D721Med (cell line): ENCODE results near the gene YOD1.

Source experiments
- DNase-seq: peaks from one replicate; pipeline ENCODE4 v3.0.0; 2011; ENCODE audit warnings: low spot score; ENCODE audit not compliant: insufficient read length
- FAIRE-seq: peaks from 2 replicates; lab custom pipeline; 2011; peaks lifted over from hg19 to GRCh38; lab: Jason Lieb, UNC
- TF ChIP-seq, protein P1 (sequence below): IDR thresholded peaks from 2 replicates; pipeline ENCODE4 v1.5.1; 2012; ENCODE audit warnings: mild to moderate bottlenecking, control low read depth; ENCODE audit not compliant: insufficient read depth; ENCODE audit errors: missing control alignments

Gene YOD1

DNA sequence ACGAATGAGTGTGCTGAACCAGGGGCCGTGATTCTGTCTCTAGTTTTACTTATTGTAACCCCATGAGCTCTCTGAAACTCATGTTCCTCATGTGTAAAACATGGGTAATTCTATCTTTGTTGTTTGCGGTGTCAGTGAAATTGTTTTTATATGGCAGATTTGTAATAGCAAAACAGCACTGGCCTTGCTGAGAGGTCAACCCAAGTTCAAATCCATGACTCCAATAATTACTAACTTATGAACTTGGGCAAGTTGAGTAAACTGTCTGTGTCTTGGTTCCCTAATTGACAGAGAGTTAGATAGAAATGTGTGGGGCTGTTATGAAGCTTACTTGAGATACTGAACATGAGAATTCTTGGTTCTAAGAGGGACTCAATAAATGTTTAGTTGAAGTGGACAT, 36.3 kb downstream of the YOD1 start:
- TF ChIP-seq, protein P1, sequence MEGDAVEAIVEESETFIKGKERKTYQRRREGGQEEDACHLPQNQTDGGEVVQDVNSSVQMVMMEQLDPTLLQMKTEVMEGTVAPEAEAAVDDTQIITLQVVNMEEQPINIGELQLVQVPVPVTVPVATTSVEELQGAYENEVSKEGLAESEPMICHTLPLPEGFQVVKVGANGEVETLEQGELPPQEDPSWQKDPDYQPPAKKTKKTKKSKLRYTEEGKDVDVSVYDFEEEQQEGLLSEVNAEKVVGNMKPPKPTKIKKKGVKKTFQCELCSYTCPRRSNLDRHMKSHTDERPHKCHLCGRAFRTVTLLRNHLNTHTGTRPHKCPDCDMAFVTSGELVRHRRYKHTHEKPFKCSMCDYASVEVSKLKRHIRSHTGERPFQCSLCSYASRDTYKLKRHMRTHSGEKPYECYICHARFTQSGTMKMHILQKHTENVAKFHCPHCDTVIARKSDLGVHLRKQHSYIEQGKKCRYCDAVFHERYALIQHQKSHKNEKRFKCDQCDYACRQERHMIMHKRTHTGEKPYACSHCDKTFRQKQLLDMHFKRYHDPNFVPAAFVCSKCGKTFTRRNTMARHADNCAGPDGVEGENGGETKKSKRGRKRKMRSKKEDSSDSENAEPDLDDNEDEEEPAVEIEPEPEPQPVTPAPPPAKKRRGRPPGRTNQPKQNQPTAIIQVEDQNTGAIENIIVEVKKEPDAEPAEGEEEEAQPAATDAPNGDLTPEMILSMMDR: no peak
- DNase-seq: no peak
- FAIRE-seq: no peak

DNA sequence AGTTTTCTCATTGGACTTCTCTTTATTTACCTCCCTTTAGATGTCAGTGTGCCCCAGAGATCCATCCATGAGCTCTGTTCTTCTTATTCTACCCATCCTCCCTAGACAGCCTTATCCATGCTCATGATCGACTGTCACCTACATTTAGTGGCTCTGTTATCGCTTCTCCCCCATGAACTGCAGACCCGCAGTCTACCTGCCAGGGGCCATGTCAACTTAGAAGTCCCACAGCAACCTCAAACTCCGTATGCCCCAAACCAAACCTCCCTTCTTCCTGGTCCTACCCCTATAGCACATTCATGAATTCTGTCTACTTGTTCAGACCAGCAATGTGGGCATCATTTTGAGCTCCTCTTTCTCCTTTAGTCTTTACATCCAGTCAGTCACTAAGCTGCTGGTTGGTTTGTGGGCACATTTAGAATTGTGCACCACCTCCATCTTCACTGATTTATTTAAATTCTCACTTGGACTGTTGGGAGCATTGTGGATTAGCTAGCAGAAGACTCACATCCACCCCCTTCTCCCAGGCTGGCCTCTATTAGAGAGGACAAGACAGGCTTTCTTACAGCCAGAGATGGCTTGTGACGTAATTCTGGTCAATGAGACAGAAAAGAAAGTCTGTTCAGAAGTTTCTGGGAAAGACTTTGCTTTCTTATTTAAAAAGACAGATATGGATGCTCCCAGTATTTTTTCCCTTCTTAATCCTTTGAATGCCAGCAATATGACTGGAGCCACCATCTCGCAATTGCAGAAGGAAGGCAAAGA, 37.5 kb downstream of the YOD1 start:
- no peak for FAIRE-seq
- TF ChIP-seq, protein P1: no peak
- no peak for DNase-seq

DNA sequence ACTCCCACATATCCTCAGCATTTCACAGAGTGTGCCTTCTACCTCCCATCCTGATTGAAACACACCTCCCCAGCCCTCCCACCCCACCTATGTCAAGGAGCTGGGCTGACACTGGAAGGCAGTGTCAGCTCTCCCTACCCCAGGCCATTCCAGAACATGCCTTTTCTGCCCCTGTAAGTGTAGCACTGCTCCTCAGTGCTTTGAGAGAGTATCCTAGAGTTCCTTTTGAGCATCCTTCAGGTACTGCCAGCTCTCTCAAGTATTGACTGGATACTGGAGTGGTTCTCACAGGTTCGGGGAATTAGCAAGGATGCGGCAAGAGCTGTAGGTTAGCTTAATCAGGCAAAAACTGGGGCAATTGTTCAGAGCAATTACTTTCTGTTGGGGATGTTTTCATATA, 40.3 kb downstream of the YOD1 start:
- FAIRE-seq (no peak), DNase-seq (no peak)
- TF ChIP-seq, protein P1: no peak

DNA sequence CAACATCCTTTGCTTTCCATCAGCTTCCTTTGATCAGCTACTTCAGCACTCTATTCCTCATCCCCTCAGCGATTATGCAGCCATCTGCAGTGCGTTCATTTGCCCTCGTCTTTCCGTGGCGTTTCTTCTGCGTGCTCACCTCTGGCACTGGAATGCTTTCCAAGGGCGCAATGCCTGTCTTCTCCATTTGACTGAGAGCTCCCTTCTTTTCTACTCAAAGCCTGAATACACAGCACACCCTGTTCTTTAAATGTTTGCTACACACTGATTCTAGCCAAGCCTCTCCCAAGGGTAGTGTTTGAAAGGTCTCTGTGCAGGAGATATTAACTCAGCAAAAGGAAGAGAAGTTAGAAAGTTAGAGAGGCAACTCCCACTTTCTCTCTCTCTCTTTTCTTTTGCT, 41.1 kb downstream of the YOD1 start:
- no peak for DNase-seq
- no peak for FAIRE-seq
- TF ChIP-seq, protein P1: no peak

DNA sequence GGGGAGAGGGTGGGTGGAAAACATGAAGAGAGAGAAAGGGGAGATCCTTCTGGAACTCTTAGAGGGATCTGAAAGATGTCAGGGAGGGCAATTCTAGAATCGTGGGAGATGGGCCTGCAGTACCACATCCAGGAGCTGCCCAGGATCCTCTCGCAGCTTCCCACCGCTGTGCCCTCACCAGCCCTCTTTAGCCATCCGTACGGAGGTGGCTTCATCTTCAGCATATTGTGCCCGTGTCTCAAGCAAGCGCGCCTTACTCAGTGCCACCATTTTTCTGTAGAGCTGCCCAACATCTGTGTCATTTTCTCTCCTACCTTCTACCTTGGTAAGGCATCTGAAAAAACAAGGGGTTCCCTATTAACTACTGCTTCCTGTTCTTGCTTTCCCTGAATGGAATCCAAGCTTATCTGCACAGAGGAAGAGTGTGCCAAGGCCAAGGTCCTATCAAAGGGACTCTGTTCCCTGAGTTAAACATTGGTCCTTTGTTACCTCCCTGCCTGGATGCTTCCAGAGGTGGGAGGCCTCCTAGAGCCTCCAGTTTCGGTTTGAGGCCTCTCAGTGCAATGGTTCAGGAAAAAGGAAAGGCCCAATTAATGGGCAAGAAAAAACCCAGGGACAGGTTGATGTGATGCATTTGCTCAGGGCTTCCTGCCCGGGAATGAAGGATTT, 41.7 kb downstream of the YOD1 start:
- FAIRE-seq (no peak), DNase-seq (no peak)
- TF ChIP-seq, protein P1: no peak

DNA sequence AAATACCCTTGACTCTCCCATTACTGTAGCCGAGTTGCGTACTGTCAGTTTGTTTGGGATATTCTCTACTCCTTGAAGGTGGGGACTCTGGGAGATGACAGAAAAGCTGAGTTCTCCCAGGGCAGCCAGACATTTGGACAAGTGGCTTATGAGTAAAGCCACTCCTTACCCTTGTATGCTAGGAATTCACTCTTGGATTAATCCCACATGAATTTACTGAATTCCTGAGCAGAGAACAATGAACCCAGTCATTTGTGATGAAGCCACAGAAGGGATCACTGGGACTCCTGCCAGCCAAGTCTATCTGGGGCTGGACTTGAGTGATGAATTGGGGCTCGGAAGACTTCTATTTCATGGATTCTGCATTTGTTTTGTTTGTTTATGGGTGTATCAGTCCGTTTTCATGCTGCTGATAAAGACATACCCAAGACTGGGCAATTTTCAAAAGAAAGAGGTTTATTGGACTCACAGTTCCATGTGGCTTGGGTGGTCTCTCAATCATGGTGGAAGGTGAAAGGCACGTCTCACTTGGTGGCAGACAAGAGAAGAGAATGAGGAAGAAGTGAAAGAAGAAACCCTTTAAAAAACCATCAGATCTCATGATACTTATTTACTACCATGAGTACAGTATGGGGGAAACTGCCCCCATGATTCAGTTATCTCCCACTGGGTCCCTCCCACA, 43.5 kb downstream of the YOD1 start:
- TF ChIP-seq, protein P1: no peak
- FAIRE-seq (no peak), DNase-seq (no peak)
